H1 (cell line): ENCODE measurements around the gene STEAP2.

Experiments used
- CTCF ChIP-seq, 3 experiments: IDR thresholded peaks; 1 replicate in 2 of 3; 2 replicates in 1 of 3; pipeline versions ENCODE4 v1.5.1 to v1.6.1; 2011; ENCODE audit warnings: low read length in 3 of 3, mild to moderate bottlenecking in 3 of 3, inconsistent platforms in 2 of 3, low read depth in 1 of 3, moderate library complexity in 1 of 3; ENCODE audit not compliant: insufficient read depth in 1 of 3; ENCODE audit errors: control extremely low read depth in 1 of 3
- EZH2 ChIP-seq: fragments of 200-600 bp; sonication (generic); IDR thresholded peaks from 2 replicates; pipeline ENCODE4 v1.7.1; 2012; ENCODE audit warnings: low read depth, mild to moderate bottlenecking, moderate library complexity, low read length, inconsistent platforms; ENCODE audit not compliant: severe bottlenecking
- FOSL1 ChIP-seq: IDR thresholded peaks from 2 replicates; pipeline ENCODE4 v1.6.1; 2011; ENCODE audit warnings: mild to moderate bottlenecking, low read depth, low read length, moderate library complexity; ENCODE audit not compliant: insufficient read depth
- JUND ChIP-seq: IDR thresholded peaks from 2 replicates; pipeline ENCODE4 v1.6.1; 2011; ENCODE audit warnings: mild to moderate bottlenecking, improper control_type of control experiment, low read length
- MAFK ChIP-seq: IDR thresholded peaks from 2 replicates; pipeline ENCODE4 v1.6.1; 2012; ENCODE audit warnings: low read depth, mild to moderate bottlenecking, improper control_type of control experiment, low read length
- PHF8 ChIP-seq: fragments of 200-600 bp; sonication (generic); conservative IDR thresholded peaks from 2 replicates; pipeline ENCODE4 v1.7.1; 2012; ENCODE audit warnings: low read depth, mild to moderate bottlenecking, inconsistent platforms, low read length, moderate library complexity
- POLR2A ChIP-seq, 2 experiments: IDR thresholded peaks; 1 replicate in 1 of 2; 2 replicates in 1 of 2; pipeline ENCODE4 v1.6.1; 2011; ENCODE audit warnings: low read depth in 2 of 2, low read length in 2 of 2, mild to moderate bottlenecking in 2 of 2; ENCODE audit errors: control extremely low read depth in 1 of 2
- POLR2AphosphoS5 ChIP-seq: IDR thresholded peaks from 2 replicates; pipeline ENCODE4 v1.6.1; 2011; ENCODE audit warnings: low read depth, low read length
- RAD21 ChIP-seq, 2 experiments: IDR thresholded peaks in 1 of 2; conservative IDR thresholded peaks in 1 of 2; 2 replicates each; pipeline ENCODE4 v1.6.1; 2011; ENCODE audit warnings: low read depth in 2 of 2, low read length in 2 of 2, improper control_type of control experiment in 1 of 2, inconsistent platforms in 1 of 2, mild to moderate bottlenecking in 1 of 2, moderate library complexity in 1 of 2
- RBBP5 ChIP-seq: IDR thresholded peaks from 2 replicates; pipeline ENCODE4 v1.7.1; 2012; ENCODE audit warnings: low read depth, mild to moderate bottlenecking, inconsistent platforms, low read length, moderate library complexity, borderline replicate concordance
- SIN3A ChIP-seq, 2 experiments: IDR thresholded peaks in 1 of 2; conservative IDR thresholded peaks in 1 of 2; 2 replicates each; pipeline ENCODE4 v1.6.1; 2011 to 2012; ENCODE audit warnings: low read length in 2 of 2, improper control_type of control experiment in 1 of 2, low read depth in 1 of 2, mild to moderate bottlenecking in 1 of 2
- SUZ12 ChIP-seq: fragments of 200-600 bp; sonication (generic); IDR thresholded peaks from 2 replicates; pipeline ENCODE4 v1.6.1; 2012; ENCODE audit warnings: mild to moderate bottlenecking, inconsistent platforms, low read length, moderate library complexity, mixed read lengths
- USF2 ChIP-seq: IDR thresholded peaks from 2 replicates; pipeline ENCODE4 v1.6.1; 2011; ENCODE audit warnings: low read length, improper control_type of control experiment
- YY1 ChIP-seq: IDR thresholded peaks from 2 replicates; pipeline ENCODE4 v1.6.1; 2011; ENCODE audit warnings: low read depth, mild to moderate bottlenecking, low read length

- TF ChIP-seq YY1 (no peak), CTCF (IDR thresholded peaks at IDR 0.05; ENCODE audit: control extremely low read depth in 1 of 3, insufficient read depth in 1 of 3, low read depth in 1 of 3, low read length in 3 of 3) (no peak), JUND (no peak), FOSL1 (no peak), POLR2A (IDR thresholded peaks at IDR 0.05; ENCODE audit: control extremely low read depth in 1 of 2, low read depth in 2 of 2, low read length in 2 of 2) (no peak), SIN3A (conservative IDR thresholded peaks at IDR 0.05 in 1 of 2, IDR thresholded peaks at IDR 0.05 in 1 of 2; ENCODE audit: low read depth in 1 of 2, low read length in 2 of 2) (no peak), RAD21 (IDR thresholded peaks at IDR 0.05 in 1 of 2, conservative IDR thresholded peaks at IDR 0.05 in 1 of 2; ENCODE audit: low read depth in 2 of 2, low read length in 2 of 2) (no peak), PHF8 (no peak), EZH2 (no peak), SUZ12 (no peak), USF2 (no peak), POLR2AphosphoS5 (no peak), MAFK (no peak), RBBP5 (no peak)
Measured at GRCh38 chr7:90178166-90178565, 33.4 kb upstream of the STEAP2 start.
